Ascending aorta (tissue), 2 donors: Measurements from ENCODE around the gene PREP. TPM values are rescaled to one million over a fixed set of nuclear protein-coding genes. Genes with fewer than 3 reads are reported as not detected.

ENCODE experiments used
- DNase-seq, 2 donors: peaks; one replicate each; pipeline ENCODE4 v3.0.0-alpha.2; 2019; ENCODE audit warnings: low spot score in 2 of 2
- H3K27ac ChIP-seq, 2 donors: fragments of 200-600 bp; sonication (generic); one replicate each; pipeline ENCODE4 v1.5.1; 2016 to 2017; ENCODE audit warnings: mild to moderate bottlenecking in 1 of 2
- H3K27me3 ChIP-seq: fragments of 200-600 bp; sonication (generic); one replicate; pipeline ENCODE4 v1.5.1; 2017
- H3K36me3 ChIP-seq, 2 donors: fragments of 200-600 bp; sonication (generic); one replicate each; pipeline ENCODE4 v1.5.1; 2016
- H3K4me1 ChIP-seq, 2 donors: fragments of 200-600 bp; sonication (generic); one replicate each; pipeline ENCODE4 v1.5.1; 2016 to 2017; ENCODE audit warnings: mild to moderate bottlenecking in 1 of 2
- H3K4me3 ChIP-seq, 2 donors: fragments of 200-600 bp; sonication (generic); one replicate each; pipeline ENCODE4 v1.5.1; 2016 to 2017; ENCODE audit warnings: mild to moderate bottlenecking in 1 of 2
- H3K9me3 ChIP-seq, 2 donors: fragments of 200-600 bp; sonication (generic); one replicate each; pipeline ENCODE4 v1.5.1; 2016
- CTCF ChIP-seq, 3 experiments: fragments of 200-600 bp in 2 of 3; fragments of 450-650 bp in 1 of 3; sonication (generic) in 2 of 3; IDR thresholded peaks; one replicate each; pipeline ENCODE4 v1.5.1; 2016 to 2019; ENCODE audit warnings: antibody characterized with exemption in 3 of 3, mild to moderate bottlenecking in 1 of 3, moderate library complexity in 1 of 3
- intact Hi-C: fragments of 100-400 bp; cut with DNase I; formaldehyde crosslinking; loops from one replicate; pipeline ENCODE4 v1.15.1; 2023
- total RNA-seq: library from RNA; depleted of rRNA; stranded (reverse); fragments of >200 nt; gene quantifications from one replicate; pipeline ENCODE4 v1.1.0, GENCODE V29; 2016

PREP gene
- total RNA-seq, 1 donor from 2014 or later: 5.1 TPM

DNA sequence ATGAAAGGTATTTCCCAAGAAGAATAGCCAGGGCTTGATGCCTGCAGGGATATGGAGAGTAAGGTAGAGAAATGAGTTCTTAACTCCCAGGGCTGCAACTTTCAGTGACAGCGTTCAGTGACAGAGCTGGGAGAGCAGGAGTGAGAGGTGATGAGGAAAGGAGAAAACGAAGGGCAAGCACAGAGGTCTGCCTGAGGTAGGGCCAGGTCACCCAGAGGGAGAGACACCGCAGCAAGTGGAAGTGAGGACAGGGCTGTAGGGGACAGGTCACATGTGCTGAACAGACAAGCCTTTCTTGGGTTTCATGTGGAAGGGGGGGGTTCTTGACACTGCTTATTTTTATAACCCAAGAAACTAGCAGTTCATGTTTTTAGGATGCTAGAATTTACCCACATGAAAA is 72.5 kb downstream of the PREP start:
- intact Hi-C loops: no loop called here
- DNase-seq: no peak
- no peaks in the 10 kb centered on the region for H3K27me3 ChIP-seq
- TF ChIP-seq CTCF (IDR thresholded peaks at IDR 0.05): no peak
- H3K4me1 ChIP-seq: peaks cover 0 to 2% of the 10 kb centered on the region in 2 donors
- H3K27ac ChIP-seq: no peak overlapping the region
- no peak overlapping the region for H3K4me3 ChIP-seq
- no peaks in the 10 kb centered on the region for H3K9me3 ChIP-seq
- peaks cover 5 to 41% of the 10 kb centered on the region in 2 donors for H3K36me3 ChIP-seq

GRCh38 chr6:105326833-105327770 is 75.8 kb downstream of the PREP start:
- no peak for TF ChIP-seq CTCF (IDR thresholded peaks at IDR 0.05)
- Histone ChIP-seq H3K9me3 (no peaks in the 10 kb centered on the region), H3K36me3 (peaks cover 17 to 48% of the 10 kb centered on the region in 2 donors), H3K4me3 (no peak overlapping the region), H3K27me3 (no peaks in the 10 kb centered on the region), H3K4me1 (peaks cover 0 to 2% of the 10 kb centered on the region in 2 donors), H3K27ac (peak overlapping the region in 1 of 2 donors; percentile 1)
- intact Hi-C loops: no loop called here
- no peak for DNase-seq

- DNase-seq: no peak
- TF ChIP-seq CTCF (IDR thresholded peaks at IDR 0.05): no peak
- intact Hi-C loops: no loop called here
Observed at GRCh38 chr6:105326216-105326615, 76.7 kb downstream of the PREP start.

DNA sequence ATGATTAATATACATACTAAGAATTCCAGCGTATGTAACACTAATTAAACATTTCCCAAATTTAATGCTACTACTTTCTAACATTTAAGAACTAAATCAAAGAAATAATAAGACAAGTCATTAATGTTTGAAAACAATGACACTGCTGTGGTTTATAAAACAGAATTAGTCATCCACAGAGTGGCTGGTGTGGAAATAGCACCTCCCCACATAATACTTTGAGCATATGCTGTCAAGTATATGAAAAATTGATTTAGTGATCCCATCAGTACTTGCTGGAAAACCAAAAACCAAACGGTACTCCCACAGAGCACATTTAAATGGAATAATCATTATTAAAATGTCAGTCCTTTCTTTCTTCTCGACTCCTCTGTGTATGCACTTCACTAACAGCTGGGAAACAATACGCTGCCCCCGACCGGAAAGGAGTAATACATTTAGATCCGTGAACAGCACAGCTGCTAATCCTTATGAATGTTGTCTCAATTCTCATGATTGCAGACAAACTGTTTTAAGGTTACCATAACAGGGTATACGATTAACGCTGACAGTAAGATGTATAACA is 78.4 kb downstream of the PREP start:
- no peak for TF ChIP-seq CTCF (IDR thresholded peaks at IDR 0.05)
- H3K27me3 ChIP-seq: no peaks in the 10 kb centered on the region
- no peak for DNase-seq
- intact Hi-C loops: no loop called here
- H3K4me1 ChIP-seq: peaks cover 0 to 2% of the 10 kb centered on the region in 2 donors
- no peaks in the 10 kb centered on the region for H3K9me3 ChIP-seq
- H3K36me3 ChIP-seq: peaks cover 17 to 37% of the 10 kb centered on the region in 2 donors
- no peak overlapping the region for H3K27ac ChIP-seq
- no peak overlapping the region for H3K4me3 ChIP-seq

More at GRCh38 chr6:105326216-105326615, 76.7 kb downstream of the PREP start:
- H3K27me3 ChIP-seq: no peaks in the 10 kb centered on the region
- no peaks in the 10 kb centered on the region for H3K9me3 ChIP-seq
- peaks cover 0 to 2% of the 10 kb centered on the region in 2 donors for H3K4me1 ChIP-seq
- H3K36me3 ChIP-seq: peaks cover 20 to 48% of the 10 kb centered on the region in 2 donors
- no peak overlapping the region for H3K4me3 ChIP-seq
- peak overlapping the region in 1 of 2 donors; percentile 1 for H3K27ac ChIP-seq

DNA sequence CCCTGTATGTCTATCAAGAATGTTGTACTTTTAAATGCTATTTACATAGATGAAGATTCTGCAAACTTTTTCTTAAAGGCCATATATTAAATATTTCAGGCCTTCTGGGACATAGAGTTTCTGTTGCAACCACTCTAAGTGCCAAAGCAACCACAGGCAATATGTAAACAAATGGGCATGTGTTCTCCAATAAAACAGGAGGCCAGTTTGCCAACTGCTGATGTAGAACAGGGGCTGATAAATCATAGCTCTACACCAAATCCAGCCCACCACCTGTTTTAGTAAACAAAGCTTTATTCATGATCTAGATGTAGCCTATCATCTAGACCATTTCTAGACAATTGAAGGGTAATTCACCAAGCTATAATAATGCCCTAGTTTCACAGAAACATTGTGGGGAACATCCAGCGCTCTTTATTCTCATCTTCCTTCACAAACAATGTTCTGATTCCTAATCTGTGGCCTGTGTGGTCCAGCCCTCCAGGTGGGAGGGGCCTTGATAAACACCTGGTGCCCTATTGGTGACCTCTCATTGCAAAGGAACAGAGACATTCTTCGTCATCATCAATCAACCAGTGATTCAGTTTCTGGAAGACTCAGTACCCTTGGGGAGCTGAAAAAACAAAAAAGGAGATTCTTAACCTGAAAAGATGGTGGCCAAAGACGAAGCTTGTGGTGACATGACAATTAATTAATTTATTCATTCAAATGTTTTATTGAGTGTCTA is 80.2 kb downstream of the PREP start:
- H3K4me3 ChIP-seq: no peak overlapping the region
- DNase-seq: no peak
- H3K27me3 ChIP-seq: no peaks in the 10 kb centered on the region
- TF ChIP-seq CTCF (IDR thresholded peaks at IDR 0.05): no peak
- peaks cover 17 to 39% of the 10 kb centered on the region in 2 donors for H3K36me3 ChIP-seq
- intact Hi-C loops: no loop called here
- no peak overlapping the region for H3K27ac ChIP-seq
- no peaks in the 10 kb centered on the region for H3K9me3 ChIP-seq
- peaks cover 0 to 2% of the 10 kb centered on the region in 2 donors for H3K4me1 ChIP-seq
